Activated T-helper 17 cell treated with anti-CD3 and anti-CD28 coated beads, Interleukin-2, amount 50 U/mL, for 72 hours (primary cell): ENCODE measurements around the gene ZNHIT1. TPM values are rescaled to one million over a fixed set of nuclear protein-coding genes. Genes with fewer than 3 reads are reported as not detected.

Experiments used
- ATAC-seq: fragments of 150-1000 bp; cut with Tn5 transposase; replicated peaks from 2 replicates; pipeline ENCODE4 v1.10.0; 2021; ENCODE audit warnings: mild to moderate bottlenecking, moderate library complexity
- H3K27ac Mint-ChIP-seq: one replicate; pipeline ENCODE4 v1.8.0; 2022; ENCODE audit warnings: mixed read lengths
- H3K27me3 Mint-ChIP-seq: one replicate; pipeline ENCODE4 v1.8.0; 2022; ENCODE audit warnings: mixed read lengths
- H3K36me3 Mint-ChIP-seq: one replicate; pipeline ENCODE4 v1.8.0; 2022; ENCODE audit warnings: low read depth, mild to moderate bottlenecking, mixed read lengths
- H3K4me1 Mint-ChIP-seq: one replicate; pipeline ENCODE4 v1.8.0; 2022; ENCODE audit warnings: mixed read lengths
- H3K4me3 Mint-ChIP-seq: one replicate; pipeline ENCODE4 v1.8.0; 2022; ENCODE audit warnings: mild to moderate bottlenecking, mixed read lengths
- H3K9me3 Mint-ChIP-seq: one replicate; pipeline ENCODE4 v1.8.0; 2022; ENCODE audit warnings: mixed read lengths
- total RNA-seq, 2 donors: library from RNA; stranded (reverse); gene quantifications; one replicate each; pipeline ENCODE4 v1.2.3, GENCODE V29; 2022

The ZNHIT1 gene
- 10 to 100 TPM; 49.3 to 56.8 TPM for total RNA-seq

DNA sequence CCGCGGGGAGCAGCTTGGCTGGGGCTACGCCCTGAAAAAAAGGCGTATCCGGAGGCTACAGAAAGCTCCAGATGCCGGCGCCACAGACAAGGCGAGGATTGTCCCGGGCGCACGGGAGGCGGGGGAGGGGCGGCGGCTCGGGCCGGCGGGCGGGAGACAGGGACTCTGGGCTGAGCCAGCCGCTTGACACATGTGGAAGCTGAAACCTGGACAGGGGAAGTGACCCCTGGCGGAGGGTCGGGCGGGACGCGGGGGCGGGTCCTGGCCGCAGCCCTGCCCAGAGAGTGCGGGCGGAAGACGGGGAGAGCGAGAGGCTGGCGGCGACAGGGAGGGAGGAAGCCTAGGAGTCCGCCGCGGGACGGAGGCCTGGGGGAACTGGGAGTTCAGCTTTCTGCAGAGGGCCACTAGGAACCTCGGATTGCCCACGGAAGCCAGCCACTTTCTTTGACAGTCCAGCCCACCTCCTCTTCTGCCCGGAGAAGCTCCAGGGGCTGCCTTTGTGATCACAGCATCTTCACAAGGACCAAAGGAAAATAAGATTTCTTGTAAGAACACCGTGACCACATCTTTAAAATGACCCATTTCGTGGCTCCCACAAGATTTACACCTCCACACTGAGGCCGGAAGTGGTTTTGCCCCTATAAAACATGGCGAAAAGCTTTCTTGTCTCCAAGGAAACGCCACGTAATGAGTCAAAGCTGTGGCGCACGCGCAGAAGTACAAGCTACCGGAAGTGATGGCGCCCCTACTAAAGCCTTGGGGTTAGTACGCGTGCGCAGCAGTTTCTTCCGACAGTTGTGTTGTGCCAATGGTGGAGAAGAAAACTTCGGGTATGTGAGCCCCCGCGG, at the start of gene ZNHIT1, which contains the start of gene PLOD3:
TSS of gene ZNHIT1 (plus strand) at position 778 of the 848 bp plus-strand sequence. CDS start at position 809, 31 bp downstream.
TSS of gene PLOD3 (minus strand) at position 194 of the 848 bp plus-strand sequence. CDS start 307 bp downstream, outside the sequence.
- Mint-ChIP-seq H3K4me3 (peak within 1 kb of the TSS; percentile 95), H3K4me1 (peaks cover 11% of the 10 kb centered on the region), H3K36me3 (peaks cover 66% of the 10 kb centered on the region), H3K27me3 (no peaks in the 10 kb centered on the region), H3K9me3 (no peaks in the 10 kb centered on the region), H3K27ac (peak within 1 kb of the TSS; percentile 93)
- ATAC-seq, result peak; percentile 83

DNA sequence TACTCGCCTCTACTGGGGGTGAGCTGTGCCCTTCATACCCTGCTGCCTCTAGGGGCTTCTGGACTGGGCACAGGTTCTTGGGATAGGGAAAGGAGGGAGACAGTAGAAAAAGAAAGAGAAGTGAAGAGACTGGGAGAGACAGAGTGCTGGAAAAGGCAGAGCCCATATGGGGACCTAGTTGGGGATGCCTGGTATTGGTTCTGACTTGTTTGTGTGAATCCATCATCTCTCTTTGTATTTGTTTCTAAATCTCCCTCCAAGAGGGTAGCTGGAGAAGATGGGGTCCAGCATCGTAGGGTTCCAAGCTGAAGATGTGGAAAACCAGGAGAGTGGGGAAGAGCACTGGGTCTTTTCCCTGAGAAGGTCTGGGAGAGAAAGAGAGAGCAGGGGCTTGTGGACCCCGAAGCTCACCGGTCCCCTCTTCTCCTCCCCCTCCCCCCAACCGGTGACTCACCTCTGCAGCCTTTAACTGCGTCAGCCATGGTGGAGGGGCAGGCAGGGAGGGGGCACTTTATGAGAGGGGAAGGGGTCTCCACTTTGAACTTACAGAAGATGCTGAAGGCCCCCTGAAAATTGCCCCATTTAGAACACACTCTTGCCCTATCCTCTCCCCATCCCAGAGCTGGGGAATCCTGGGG, 49.4 kb upstream of the ZNHIT1 start:
- no peak for ATAC-seq
- peak overlapping the region; percentile 54 for H3K4me3 Mint-ChIP-seq
- peaks cover 11% of the 10 kb centered on the region for H3K36me3 Mint-ChIP-seq
- no peaks in the 10 kb centered on the region for H3K9me3 Mint-ChIP-seq
- H3K27ac Mint-ChIP-seq, result no peak overlapping the region
- H3K27me3 Mint-ChIP-seq, result peaks cover 56% of the 10 kb centered on the region
- peaks cover 50% of the 10 kb centered on the region for H3K4me1 Mint-ChIP-seq

DNA sequence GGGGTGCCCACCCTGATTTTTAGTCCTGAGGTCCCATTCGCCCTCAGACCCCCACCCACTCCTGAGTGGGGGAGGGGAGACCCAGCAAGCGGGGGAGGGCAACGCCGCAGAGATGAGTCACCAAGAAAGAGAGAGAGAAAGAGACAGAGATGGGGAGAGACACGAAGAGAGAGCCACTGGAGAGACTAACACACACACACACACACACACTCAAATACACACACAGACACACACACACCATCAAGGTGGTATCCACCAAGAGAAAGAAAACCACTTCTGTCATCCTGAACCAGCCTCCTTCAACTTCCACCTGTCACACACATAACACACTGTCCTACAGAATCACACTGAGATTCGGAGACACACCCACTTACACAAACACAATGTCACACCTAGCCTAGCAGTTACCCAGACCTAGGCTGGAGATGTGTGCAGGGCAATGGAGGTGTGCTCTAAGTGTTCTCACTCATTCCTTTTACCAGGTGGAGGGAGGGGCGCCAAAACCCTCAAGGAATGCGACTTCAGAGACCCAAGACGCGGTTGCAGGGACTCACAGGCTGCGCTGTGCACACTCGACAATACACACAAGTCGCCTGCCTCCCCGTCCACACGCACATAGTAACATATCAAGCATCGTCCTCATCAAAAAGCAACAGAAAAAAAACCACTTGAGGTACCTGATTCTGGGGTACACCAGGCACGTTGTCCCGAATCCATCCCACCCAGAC, 48.7 kb upstream of the ZNHIT1 start:
- Mint-ChIP-seq H3K27me3 (peaks cover 61% of the 10 kb centered on the region), H3K36me3 (peaks cover 11% of the 10 kb centered on the region), H3K4me1 (peaks cover 54% of the 10 kb centered on the region), H3K9me3 (no peaks in the 10 kb centered on the region), H3K4me3 (peak overlapping the region; percentile 54), H3K27ac (peak overlapping the region; percentile 1)
- no peak for ATAC-seq

DNA sequence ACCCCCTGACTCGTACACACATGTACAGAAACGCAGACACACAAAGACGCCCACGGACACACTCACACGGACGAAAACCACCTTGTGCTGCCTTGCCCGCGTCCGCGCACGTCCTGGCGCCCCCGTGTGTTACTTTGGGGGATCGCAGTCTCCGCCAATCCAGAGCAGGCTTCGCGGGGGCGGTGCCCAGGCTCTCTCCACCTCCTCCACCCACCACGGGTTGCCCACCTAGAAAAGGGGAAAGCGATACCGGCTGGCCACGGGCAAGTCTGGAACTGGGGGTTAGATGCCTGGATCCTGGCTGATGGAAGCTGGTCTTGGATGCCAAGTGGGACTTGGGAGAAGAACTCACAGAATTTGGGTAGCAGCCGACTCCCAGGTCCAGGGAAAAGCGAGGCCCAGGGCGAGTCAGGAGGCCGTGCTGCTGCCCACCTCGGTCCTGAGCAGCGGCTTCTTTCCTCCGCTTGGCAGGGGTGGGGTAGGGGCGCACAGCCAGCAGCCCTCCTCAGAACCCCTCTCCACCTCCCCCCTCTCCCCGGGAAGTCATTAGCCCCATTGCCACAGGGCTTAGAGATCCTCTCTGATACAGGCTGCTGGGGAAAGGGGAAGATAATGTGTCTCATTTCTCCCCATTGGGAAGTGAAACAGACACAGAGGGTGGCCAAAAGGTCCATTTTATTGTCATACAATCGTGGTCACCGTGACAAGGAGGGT, 48.0 kb upstream of the ZNHIT1 start:
- ATAC-seq, result peak; percentile 37
- H3K27me3 Mint-ChIP-seq, result peaks cover 64% of the 10 kb centered on the region
- no peak overlapping the region for H3K27ac Mint-ChIP-seq
- H3K36me3 Mint-ChIP-seq, result peaks cover 9% of the 10 kb centered on the region
- peak overlapping the region; percentile 60 for H3K4me3 Mint-ChIP-seq
- peaks cover 54% of the 10 kb centered on the region for H3K4me1 Mint-ChIP-seq
- no peaks in the 10 kb centered on the region for H3K9me3 Mint-ChIP-seq

DNA sequence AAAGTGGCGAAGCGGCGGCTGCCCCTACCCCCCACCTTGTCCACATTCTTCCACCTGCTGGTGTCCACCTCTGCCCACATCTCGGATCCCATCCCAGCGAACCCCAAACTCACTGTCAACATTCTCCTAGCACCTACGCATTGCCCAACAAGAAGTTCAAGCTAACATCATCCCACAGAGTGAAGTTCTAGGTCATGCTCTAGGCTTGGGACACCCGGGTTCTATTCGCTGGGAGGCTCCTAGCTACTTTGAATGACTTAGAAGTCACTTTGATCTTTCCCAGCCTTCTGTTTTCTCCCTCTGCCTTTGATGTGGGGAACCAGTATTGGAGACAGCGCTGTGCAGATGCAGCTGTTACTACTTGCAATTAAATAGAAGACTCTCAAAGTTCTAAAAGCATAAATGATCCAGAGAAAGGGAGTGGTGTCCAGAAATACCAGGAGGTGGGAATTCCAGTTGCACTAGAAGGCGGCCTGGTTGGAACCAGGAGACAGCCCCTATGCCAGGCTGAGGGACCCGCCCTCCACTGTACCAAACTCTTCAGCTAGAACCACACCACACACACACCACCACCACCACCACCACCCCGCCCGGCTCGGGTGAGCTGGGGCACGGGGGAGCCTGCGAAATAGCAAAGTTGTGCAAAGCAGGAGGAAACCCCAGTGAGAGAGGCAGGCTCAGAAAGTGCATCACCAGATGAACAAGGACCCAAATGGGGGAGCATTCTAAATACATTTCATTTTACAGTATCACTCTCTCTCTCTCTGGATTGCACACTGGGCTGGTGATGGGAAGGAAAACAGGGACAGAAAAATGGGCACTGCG, 47.1 kb upstream of the ZNHIT1 start:
- peaks cover 50% of the 10 kb centered on the region for H3K4me1 Mint-ChIP-seq
- H3K27ac Mint-ChIP-seq, result no peak overlapping the region
- H3K27me3 Mint-ChIP-seq, result peaks cover 68% of the 10 kb centered on the region
- H3K9me3 Mint-ChIP-seq, result no peaks in the 10 kb centered on the region
- peaks cover under 1% of the 10 kb centered on the region for H3K36me3 Mint-ChIP-seq
- H3K4me3 Mint-ChIP-seq, result peak overlapping the region; percentile 60
- no peak for ATAC-seq

DNA sequence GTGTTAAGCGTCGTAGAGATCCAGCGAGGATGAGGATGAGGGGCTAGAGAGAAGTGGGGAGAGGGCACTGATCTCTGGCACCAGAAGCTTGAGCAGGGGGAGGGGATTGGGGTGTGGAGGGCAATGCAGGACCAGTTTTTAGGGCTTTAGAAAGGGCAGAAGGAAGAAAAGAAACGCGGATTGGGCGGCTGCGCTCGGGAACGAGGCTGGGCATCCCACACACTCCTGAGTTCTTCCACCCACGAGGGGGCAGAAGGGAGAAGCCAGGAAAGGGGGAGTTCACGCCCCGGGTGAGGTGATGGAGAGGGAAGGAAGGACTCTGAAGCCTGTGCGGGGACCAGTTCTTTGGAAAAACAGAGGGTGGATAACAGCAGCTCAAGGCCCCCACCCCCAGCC, 46.5 kb upstream of the ZNHIT1 start:
- Mint-ChIP-seq H3K9me3 (no peaks in the 10 kb centered on the region), H3K27me3 (peaks cover 68% of the 10 kb centered on the region), H3K27ac (no peak overlapping the region), H3K4me1 (peaks cover 45% of the 10 kb centered on the region), H3K4me3 (peak overlapping the region; percentile 60), H3K36me3 (no peaks in the 10 kb centered on the region)
- ATAC-seq, result no peak

DNA sequence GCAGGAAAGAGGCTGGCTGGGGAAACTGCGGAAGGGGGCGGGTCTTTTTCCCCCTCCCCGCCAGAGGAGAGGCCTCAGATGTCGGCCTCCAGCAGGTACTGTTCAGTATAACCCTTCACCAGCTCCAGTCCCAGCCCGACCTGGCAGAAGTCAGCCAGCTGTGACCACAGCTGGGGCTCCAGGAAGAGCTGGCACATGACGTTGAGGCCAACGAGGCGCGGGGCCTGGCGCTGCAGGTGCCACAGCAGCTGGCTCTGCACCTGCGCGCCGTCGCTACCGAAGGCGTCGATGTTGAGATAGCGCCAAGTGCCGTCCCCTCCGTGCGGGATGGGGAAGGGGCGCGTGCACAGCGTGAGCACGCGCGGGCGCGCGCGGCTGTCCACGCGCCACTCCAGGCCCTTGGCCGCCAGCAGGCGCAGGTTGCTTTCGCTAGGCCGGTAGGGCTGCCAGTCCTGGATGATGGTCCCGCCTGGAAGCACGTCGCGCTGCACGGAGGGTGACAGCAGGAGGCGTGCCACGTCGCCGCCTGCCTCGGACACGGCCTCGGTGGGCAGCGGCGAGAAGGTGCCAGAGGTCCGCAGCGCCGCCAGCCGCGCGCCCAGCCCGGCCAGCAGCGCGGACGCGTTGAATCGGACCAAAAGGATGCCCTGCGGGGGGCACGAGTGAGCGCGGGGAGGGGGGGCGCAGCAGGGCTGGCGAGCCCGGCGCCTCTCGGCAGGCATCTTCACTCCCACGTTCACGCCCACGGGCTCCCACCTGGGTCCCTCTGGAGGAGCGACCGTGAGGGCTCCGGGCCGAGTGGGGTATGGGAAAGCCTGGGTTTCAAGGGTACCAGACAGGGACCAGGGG, 45.7 kb upstream of the ZNHIT1 start:
- no peak for ATAC-seq
- peaks cover 40% of the 10 kb centered on the region for H3K4me1 Mint-ChIP-seq
- H3K9me3 Mint-ChIP-seq, result no peaks in the 10 kb centered on the region

DNA sequence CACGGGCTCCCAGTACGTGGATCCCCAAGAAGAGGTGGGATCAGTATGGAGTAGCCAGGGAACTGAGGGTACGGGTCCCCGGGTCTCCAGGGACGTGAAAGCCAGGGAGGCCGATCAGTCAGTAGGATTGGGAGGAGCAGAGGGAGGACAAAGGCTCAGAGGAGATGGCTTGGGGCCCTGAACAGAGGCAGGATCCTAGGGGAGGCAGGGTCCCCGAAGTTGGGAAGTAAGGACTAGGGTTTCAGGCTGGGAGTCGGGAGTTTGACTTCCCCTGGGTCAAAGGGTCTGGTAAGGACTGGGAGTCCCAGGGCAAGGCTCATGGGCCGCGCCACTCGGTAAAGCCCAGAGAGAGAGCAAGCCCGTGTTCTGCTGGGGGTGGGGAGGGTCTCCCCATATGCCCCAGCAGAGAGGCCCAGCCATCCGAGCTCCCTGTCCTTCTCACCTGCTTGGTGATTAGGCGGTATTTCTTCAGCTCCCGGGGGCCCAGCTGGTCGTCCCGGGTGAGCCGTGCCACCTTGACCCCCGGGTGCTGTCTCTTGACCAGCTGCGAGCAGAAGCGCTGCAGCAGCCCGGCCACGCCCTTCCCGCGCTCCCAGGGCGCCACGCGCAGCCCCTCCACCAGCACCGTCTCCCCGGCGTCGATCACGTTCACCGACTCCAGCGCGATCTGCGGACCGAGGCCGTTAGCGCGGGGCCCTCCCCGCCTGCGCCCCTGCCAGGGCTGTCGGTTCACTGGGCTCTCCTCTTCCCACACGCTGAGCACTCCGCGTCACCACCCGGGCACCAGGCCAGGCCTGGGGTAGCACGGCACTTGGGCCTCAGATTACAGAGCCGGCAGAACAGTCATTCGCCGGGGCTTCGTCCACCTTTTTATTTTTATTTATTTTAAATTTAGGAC, 44.9 kb upstream of the ZNHIT1 start:
- peak; percentile 27 for ATAC-seq
- H3K4me3 Mint-ChIP-seq, result peak overlapping the region; percentile 62
- H3K4me1 Mint-ChIP-seq, result peaks cover 35% of the 10 kb centered on the region

More for the DNA sequence above, 45.7 kb upstream of the ZNHIT1 start:
- Mint-ChIP-seq H3K4me3 (peak overlapping the region; percentile 60), H3K27ac (no peak overlapping the region), H3K27me3 (peaks cover 70% of the 10 kb centered on the region), H3K36me3 (no peaks in the 10 kb centered on the region)

DNA sequence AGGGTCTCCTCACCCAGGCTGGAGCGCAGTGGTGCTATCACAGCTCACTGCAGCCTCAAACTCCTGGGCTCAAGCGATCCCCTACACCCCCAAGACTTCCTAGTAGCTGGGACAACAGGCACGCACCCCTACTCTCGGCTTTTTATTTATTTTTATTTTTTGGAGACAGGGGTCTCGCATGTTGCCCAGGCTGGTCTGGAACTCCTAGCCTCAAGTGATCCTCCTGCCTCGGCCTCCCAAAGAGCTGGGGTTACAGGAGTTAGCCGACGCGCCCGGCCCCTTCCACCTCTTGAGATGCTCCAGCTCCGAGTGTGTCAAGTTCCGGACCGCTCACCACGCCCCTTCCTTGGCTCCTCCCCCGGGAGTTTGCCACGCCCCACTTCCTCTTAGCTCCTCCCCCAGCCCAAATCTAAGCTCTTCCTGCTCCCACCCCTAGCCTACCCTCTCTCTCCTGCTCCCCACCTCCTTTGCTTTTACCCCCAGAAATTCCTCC, 44.2 kb upstream of the ZNHIT1 start:
- Mint-ChIP-seq H3K36me3 (no peaks in the 10 kb centered on the region), H3K4me1 (peaks cover 30% of the 10 kb centered on the region), H3K27me3 (peaks cover 61% of the 10 kb centered on the region), H3K27ac (no peak overlapping the region), H3K9me3 (no peaks in the 10 kb centered on the region), H3K4me3 (peak overlapping the region; percentile 62)
- ATAC-seq, result peak; percentile 82

More for the DNA sequence above, 44.9 kb upstream of the ZNHIT1 start:
- H3K36me3 Mint-ChIP-seq, result no peaks in the 10 kb centered on the region
- no peaks in the 10 kb centered on the region for H3K9me3 Mint-ChIP-seq
- no peak overlapping the region for H3K27ac Mint-ChIP-seq
- peaks cover 66% of the 10 kb centered on the region for H3K27me3 Mint-ChIP-seq

DNA sequence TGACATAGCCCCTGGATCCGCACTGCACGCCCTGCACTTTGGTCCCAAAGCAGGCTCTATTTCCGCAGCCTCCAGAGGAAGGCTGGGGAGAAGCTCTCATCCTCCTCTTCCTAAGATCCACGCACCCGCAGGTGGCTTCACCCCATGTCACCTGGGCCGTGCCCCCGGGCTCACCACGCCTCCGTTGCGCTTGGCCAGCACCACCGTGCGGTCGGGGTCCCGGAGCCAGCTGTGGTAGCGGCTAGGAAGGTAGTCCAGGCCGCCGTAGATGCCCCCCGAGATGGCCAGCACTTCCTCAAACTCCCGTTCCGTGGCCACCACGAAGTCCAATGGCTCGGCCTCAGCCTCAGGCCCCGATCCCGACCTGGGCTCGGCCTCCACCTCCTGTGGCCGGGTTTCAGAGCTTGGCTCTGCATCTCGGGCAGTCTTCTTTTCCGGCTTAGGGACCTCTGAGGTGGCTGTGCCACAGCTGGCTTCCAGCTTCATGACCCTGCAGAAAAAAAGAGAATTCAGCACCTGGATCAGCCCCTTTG, 43.6 kb upstream of the ZNHIT1 start:
- Mint-ChIP-seq H3K4me1 (peaks cover 25% of the 10 kb centered on the region), H3K27ac (no peak overlapping the region), H3K9me3 (no peaks in the 10 kb centered on the region), H3K4me3 (peak overlapping the region; percentile 62), H3K36me3 (no peaks in the 10 kb centered on the region), H3K27me3 (peaks cover 62% of the 10 kb centered on the region)
- no peak for ATAC-seq

DNA sequence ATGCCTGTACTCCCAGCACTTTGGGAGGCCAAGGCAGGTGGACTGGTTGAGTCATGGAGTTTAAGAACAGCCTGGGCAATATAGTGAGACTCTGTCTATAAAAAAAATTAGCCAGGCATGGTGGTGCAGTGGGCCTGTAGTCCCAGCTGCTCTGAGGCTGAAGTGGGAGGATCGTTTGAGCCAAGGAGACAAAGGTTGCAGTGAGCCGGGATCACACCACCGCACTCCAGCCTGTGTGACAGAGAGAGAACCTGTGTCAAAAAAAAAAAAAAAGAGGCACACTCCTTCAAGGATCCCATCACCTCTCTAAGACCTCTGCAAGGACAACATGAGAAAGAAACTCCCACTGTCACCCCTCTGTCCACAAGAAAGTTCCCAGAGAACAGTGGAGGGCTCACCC, 42.3 kb upstream of the ZNHIT1 start:
- peaks cover 57% of the 10 kb centered on the region for H3K27me3 Mint-ChIP-seq
- H3K27ac Mint-ChIP-seq, result no peak overlapping the region
- H3K9me3 Mint-ChIP-seq, result no peaks in the 10 kb centered on the region
- ATAC-seq, result no peak
- no peaks in the 10 kb centered on the region for H3K36me3 Mint-ChIP-seq
- H3K4me3 Mint-ChIP-seq, result no peak overlapping the region
- H3K4me1 Mint-ChIP-seq, result peaks cover 17% of the 10 kb centered on the region
